DND-41 (cell line): ENCODE data around the gene GAD1.

Experiments
- CTCF ChIP-seq: IDR thresholded peaks from 2 replicates; pipeline ENCODE4 v1.5.1; 2012; ENCODE audit warnings: borderline replicate concordance, low read length, moderate library complexity, mild to moderate bottlenecking; ENCODE audit not compliant: poor library complexity, severe bottlenecking; ENCODE audit errors: extremely low read depth
- EZH2 ChIP-seq: IDR thresholded peaks from 3 replicates; pipeline ENCODE4 v1.6.1; 2012; ENCODE audit warnings: borderline replicate concordance, low read depth, mild to moderate bottlenecking, moderate library complexity, low read length, inconsistent platforms; ENCODE audit not compliant: severe bottlenecking

GRCh38 chr2:170863087-170863486, 46.4 kb downstream of the GAD1 start:
- TF ChIP-seq CTCF = no peak
- no peak for TF ChIP-seq EZH2
